Neural cell (in vitro differentiated cells): ENCODE data around the gene CTNNBL1.

Experiments
- EZH2 ChIP-seq: fragments of 200-600, 300-800 bp; shearing (Covaris generic), sonication (generic); IDR thresholded peaks from 2 replicates; pipeline ENCODE4 v1.6.1; 2014; ENCODE audit warnings: antibody characterized with exemption, low read length, borderline replicate concordance, mild to moderate bottlenecking; ENCODE audit not compliant: insufficient read depth, poor library complexity, severe bottlenecking
- TAF1 ChIP-seq: IDR thresholded peaks from 2 replicates; pipeline ENCODE4 v1.6.1; 2012; ENCODE audit warnings: low read depth
- TF ChIP-seq, protein P1 (sequence below): fragments of 450-650 bp; IDR thresholded peaks from 2 replicates; pipeline ENCODE4 v1.5.1; 2014; ENCODE audit warnings: antibody characterized with exemption, mild to moderate bottlenecking, moderate library complexity; ENCODE audit not compliant: poor library complexity, severe bottlenecking

DNA sequence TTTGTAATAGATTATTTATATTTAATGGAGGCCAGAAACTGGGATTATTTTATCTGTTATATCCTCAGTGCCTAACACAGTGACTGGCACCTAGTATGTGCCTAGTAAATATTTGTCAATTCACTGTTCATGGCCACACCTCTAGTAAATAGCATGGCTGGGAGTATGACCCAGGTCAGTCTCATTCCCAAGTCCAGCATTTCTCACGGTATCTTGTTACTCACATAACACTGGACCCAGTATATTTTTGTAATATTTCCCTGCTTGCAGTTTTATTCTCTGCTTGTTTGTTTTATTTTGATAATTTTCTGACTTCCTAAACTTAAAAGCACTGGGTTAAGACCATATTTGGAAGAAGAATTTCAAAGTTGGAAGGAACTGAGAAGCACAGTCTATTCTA lies 47.7 kb downstream of the CTNNBL1 start:
- TF ChIP-seq, protein P1, sequence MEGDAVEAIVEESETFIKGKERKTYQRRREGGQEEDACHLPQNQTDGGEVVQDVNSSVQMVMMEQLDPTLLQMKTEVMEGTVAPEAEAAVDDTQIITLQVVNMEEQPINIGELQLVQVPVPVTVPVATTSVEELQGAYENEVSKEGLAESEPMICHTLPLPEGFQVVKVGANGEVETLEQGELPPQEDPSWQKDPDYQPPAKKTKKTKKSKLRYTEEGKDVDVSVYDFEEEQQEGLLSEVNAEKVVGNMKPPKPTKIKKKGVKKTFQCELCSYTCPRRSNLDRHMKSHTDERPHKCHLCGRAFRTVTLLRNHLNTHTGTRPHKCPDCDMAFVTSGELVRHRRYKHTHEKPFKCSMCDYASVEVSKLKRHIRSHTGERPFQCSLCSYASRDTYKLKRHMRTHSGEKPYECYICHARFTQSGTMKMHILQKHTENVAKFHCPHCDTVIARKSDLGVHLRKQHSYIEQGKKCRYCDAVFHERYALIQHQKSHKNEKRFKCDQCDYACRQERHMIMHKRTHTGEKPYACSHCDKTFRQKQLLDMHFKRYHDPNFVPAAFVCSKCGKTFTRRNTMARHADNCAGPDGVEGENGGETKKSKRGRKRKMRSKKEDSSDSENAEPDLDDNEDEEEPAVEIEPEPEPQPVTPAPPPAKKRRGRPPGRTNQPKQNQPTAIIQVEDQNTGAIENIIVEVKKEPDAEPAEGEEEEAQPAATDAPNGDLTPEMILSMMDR, result no peak
- TF ChIP-seq TAF1, result no peak
- TF ChIP-seq EZH2, result no peak
